Stomach smooth muscle (tissue), 2 donors: ENCODE data around the gene ATP5PB.
A peak's percentile ranks its signal among the peaks of the same experiment; 100 is the strongest.

Experiments used
- H3K27ac ChIP-seq: one replicate; pipeline ENCODE4 v1.7.0; 2013; ENCODE audit warnings: mild to moderate bottlenecking, low read length, inconsistent platforms
- H3K27me3 ChIP-seq, 2 donors: one replicate each; pipeline ENCODE4 v1.7.0; 2013; ENCODE audit warnings: low read length in 2 of 2; ENCODE audit not compliant: insufficient read depth in 2 of 2, control insufficient read depth in 1 of 2
- H3K36me3 ChIP-seq, 2 donors: one replicate each; pipeline ENCODE4 v1.7.0; 2013; ENCODE audit warnings: low read length in 2 of 2; ENCODE audit not compliant: control insufficient read depth in 2 of 2, insufficient read depth in 2 of 2
- H3K4me1 ChIP-seq: one replicate; pipeline ENCODE4 v1.7.0; 2013; ENCODE audit warnings: low read length; ENCODE audit not compliant: control insufficient read depth, insufficient read depth
- H3K4me3 ChIP-seq, 2 donors: one replicate each; pipeline ENCODE4 v1.7.0; 2013; ENCODE audit warnings: low read length in 2 of 2
- H3K9ac ChIP-seq, 2 donors: one replicate each; pipeline ENCODE4 v1.7.0; 2013; ENCODE audit warnings: low read length in 2 of 2, mild to moderate bottlenecking in 1 of 2
- H3K9me3 ChIP-seq, 2 donors: one replicate each; pipeline ENCODE4 v1.7.0; 2013; ENCODE audit warnings: low read length in 2 of 2; ENCODE audit not compliant: control insufficient read depth in 2 of 2
- donor health status: healthy.
- donor health status: Pancreatic carcinoma.

ATP5PB gene

GRCh38 chr1:111448918-111449702 lies at the start of gene ATP5PB, which contains the start of gene WDR77:
Gene ATP5PB, plus strand, starts transcription at chr1:111449464. Its CDS starts 78 bp downstream, at chr1:111449542.
Gene WDR77, minus strand, starts transcription at chr1:111449256. Its CDS starts 87 bp downstream, at chr1:111449169.
- Histone ChIP-seq H3K9ac (peak within 1 kb of the TSS; percentile 100), H3K36me3 (peaks cover 13 to 18% of the 10 kb centered on the region in 2 donors), H3K9me3 (no peaks in the 10 kb centered on the region), H3K27ac (peak within 1 kb of the TSS; percentile 80), H3K4me3 (peak within 1 kb of the TSS; percentile 93 to 99), H3K27me3 (no peaks in the 10 kb centered on the region), H3K4me1 (peaks cover 24% of the 10 kb centered on the region)

- H3K36me3 ChIP-seq: no peaks in the 10 kb centered on the region
These were observed 49.3 kb upstream of the ATP5PB start for GRCh38 chr1:111399792-111400610.

GRCh38 chr1:111402083-111402482 lies 47.2 kb upstream of the ATP5PB start:
- H3K27me3 ChIP-seq: no peaks in the 10 kb centered on the region

More at GRCh38 chr1:111399792-111400610, 49.3 kb upstream of the ATP5PB start:
- no peaks in the 10 kb centered on the region for H3K9me3 ChIP-seq
- no peak overlapping the region for H3K9ac ChIP-seq
- no peaks in the 10 kb centered on the region for H3K27me3 ChIP-seq
- H3K4me3 ChIP-seq: no peak overlapping the region
- no peak overlapping the region for H3K27ac ChIP-seq
- H3K4me1 ChIP-seq: no peaks in the 10 kb centered on the region

GRCh38 chr1:111404588-111404987 lies 44.7 kb upstream of the ATP5PB start:
- Histone ChIP-seq H3K27ac (no peak overlapping the region), H3K36me3 (no peaks in the 10 kb centered on the region), H3K9ac (no peak overlapping the region), H3K4me3 (no peak overlapping the region), H3K9me3 (no peaks in the 10 kb centered on the region), H3K27me3 (peaks cover 0 to 2% of the 10 kb centered on the region in 2 donors), H3K4me1 (peaks cover 3% of the 10 kb centered on the region)

More at GRCh38 chr1:111402083-111402482, 47.2 kb upstream of the ATP5PB start:
- H3K27ac ChIP-seq: no peak overlapping the region
- no peak overlapping the region for H3K4me3 ChIP-seq
- H3K36me3 ChIP-seq: no peaks in the 10 kb centered on the region
- H3K9ac ChIP-seq: no peak overlapping the region
- H3K9me3 ChIP-seq: no peaks in the 10 kb centered on the region
- peaks cover 3% of the 10 kb centered on the region for H3K4me1 ChIP-seq

- H3K9ac ChIP-seq: no peak overlapping the region
- no peaks in the 10 kb centered on the region for H3K36me3 ChIP-seq
- H3K4me1 ChIP-seq: peaks cover 3% of the 10 kb centered on the region
- H3K27me3 ChIP-seq: peaks cover 0 to 2% of the 10 kb centered on the region in 2 donors
- no peak overlapping the region for H3K27ac ChIP-seq
- no peaks in the 10 kb centered on the region for H3K9me3 ChIP-seq
- H3K4me3 ChIP-seq: no peak overlapping the region
These were observed 42.9 kb upstream of the ATP5PB start for GRCh38 chr1:111406321-111406768.

- Histone ChIP-seq H3K4me3 (no peak overlapping the region), H3K27me3 (peaks cover 0 to 2% of the 10 kb centered on the region in 2 donors)
These were observed 42.0 kb upstream of the ATP5PB start for GRCh38 chr1:111407301-111407700.

GRCh38 chr1:111412839-111413238 lies 36.4 kb upstream of the ATP5PB start:
- Histone ChIP-seq H3K4me1 (no peaks in the 10 kb centered on the region), H3K27ac (no peak overlapping the region), H3K36me3 (peaks cover 0 to 2% of the 10 kb centered on the region in 2 donors)

More at GRCh38 chr1:111407301-111407700, 42.0 kb upstream of the ATP5PB start:
- Histone ChIP-seq H3K36me3 (no peaks in the 10 kb centered on the region), H3K4me1 (peaks cover 3% of the 10 kb centered on the region), H3K9ac (no peak overlapping the region), H3K27ac (no peak overlapping the region), H3K9me3 (no peaks in the 10 kb centered on the region)

GRCh38 chr1:111414756-111415155 lies 34.5 kb upstream of the ATP5PB start:
- Histone ChIP-seq H3K4me3 (no peak overlapping the region), H3K27me3 (no peaks in the 10 kb centered on the region), H3K4me1 (no peaks in the 10 kb centered on the region), H3K27ac (no peak overlapping the region), H3K36me3 (peaks cover 0 to 3% of the 10 kb centered on the region in 2 donors), H3K9me3 (no peaks in the 10 kb centered on the region), H3K9ac (no peak overlapping the region)

More at GRCh38 chr1:111412839-111413238, 36.4 kb upstream of the ATP5PB start:
- Histone ChIP-seq H3K9me3 (no peaks in the 10 kb centered on the region), H3K4me3 (no peak overlapping the region), H3K27me3 (no peaks in the 10 kb centered on the region), H3K9ac (no peak overlapping the region)

- Histone ChIP-seq H3K36me3 (peaks cover 0 to 8% of the 10 kb centered on the region in 2 donors), H3K4me1 (no peaks in the 10 kb centered on the region), H3K4me3 (no peak overlapping the region), H3K27me3 (no peaks in the 10 kb centered on the region), H3K27ac (no peak overlapping the region), H3K9ac (no peak overlapping the region), H3K9me3 (no peaks in the 10 kb centered on the region)
These were observed 33.8 kb upstream of the ATP5PB start for GRCh38 chr1:111415461-111415860.

GRCh38 chr1:111417755-111418154 lies 31.5 kb upstream of the ATP5PB start:
- Histone ChIP-seq H3K4me3 (no peak overlapping the region), H3K9me3 (no peaks in the 10 kb centered on the region), H3K4me1 (no peaks in the 10 kb centered on the region), H3K27me3 (no peaks in the 10 kb centered on the region), H3K36me3 (peaks cover 0 to 17% of the 10 kb centered on the region in 2 donors), H3K27ac (no peak overlapping the region), H3K9ac (no peak overlapping the region)
